Activated B cell treated with CpG ODN at 0.5 μM for 24 hours (primary cell): ENCODE data around the gene EXTL1. TPM values are rescaled to one million over a fixed set of nuclear protein-coding genes. Genes with fewer than 3 reads are reported as not detected.

Source experiments
- ATAC-seq: fragments of 200-7000 bp; cut with Tn5 transposase; one replicate; pipeline ENCODE4 v1.10.0; 2021; ENCODE audit warnings: low read depth, mild to moderate bottlenecking, moderate library complexity
- CTCF ChIA-PET: fragments of 350-600 bp; sonication (Branson Sonifier 250); formaldehyde crosslinking; loops from one replicate; lab custom pipeline; 2021; ENCODE audit warnings: antibody characterized with exemption; lab: Charles Lee
- POLR2A ChIA-PET: fragments of 350-600 bp; sonication (Branson Sonifier 250); formaldehyde crosslinking; loops from one replicate; lab custom pipeline; 2021; ENCODE audit warnings: antibody characterized with exemption; lab: Charles Lee
- DNase-seq: peaks from one replicate; pipeline ENCODE4 v3.0.0; 2022
- H3K27ac Mint-ChIP-seq: one replicate; pipeline ENCODE4 v1.8.0; 2020; ENCODE audit warnings: mixed read lengths
- H3K27me3 Mint-ChIP-seq: one replicate; pipeline ENCODE4 v1.8.0; 2021; ENCODE audit warnings: mixed read lengths
- H3K36me3 Mint-ChIP-seq: one replicate; pipeline ENCODE4 v1.8.0; 2021; ENCODE audit warnings: low read depth, mixed read lengths
- H3K4me1 Mint-ChIP-seq: one replicate; pipeline ENCODE4 v1.8.0; 2021; ENCODE audit warnings: mixed read lengths
- H3K4me3 Mint-ChIP-seq: one replicate; pipeline ENCODE4 v1.8.0; 2020; ENCODE audit warnings: mild to moderate bottlenecking, mixed read lengths
- H3K9me3 Mint-ChIP-seq: one replicate; pipeline ENCODE4 v1.8.0; 2020; ENCODE audit warnings: mixed read lengths
- CTCF ChIP-seq: fragments of 200-600 bp; IDR thresholded peaks from one replicate; pipeline ENCODE4 v1.8.0; 2022; ENCODE audit warnings: antibody characterized with exemption, mild to moderate bottlenecking
- intact Hi-C: fragments of 100-400 bp; cut with micrococcal nuclease; formaldehyde crosslinking; loops from one replicate; pipeline ENCODE4 v1.15.1; 2024
- total RNA-seq: library from RNA; stranded (reverse); gene quantifications from 2 replicates; pipeline ENCODE4 v1.2.3, GENCODE V29; 2022

The EXTL1 gene
- total RNA-seq, 1 donor from 2014 or later, result not detected

- intact Hi-C loops, result no loop called here
- DNase-seq (no peak), ATAC-seq (no peak)
- Mint-ChIP-seq H3K27me3 (peaks cover 4% of the 10 kb centered on the region), H3K36me3 (no peaks in the 10 kb centered on the region), H3K4me1 (no peaks in the 10 kb centered on the region), H3K4me3 (no peak overlapping the region), H3K27ac (no peak overlapping the region), H3K9me3 (no peaks in the 10 kb centered on the region)
- ChIA-PET CTCF (no interaction called here), POLR2A (no interaction called here)
- no peak for TF ChIP-seq CTCF
These were observed 7.4 kb upstream of the EXTL1 start for GRCh38 chr1:26014179-26014578.

GRCh38 chr1:26015358-26015757 lies 6.2 kb upstream of the EXTL1 start:
- ChIA-PET POLR2A (interaction anchor here (0.7 kb wide), 1 partner anchor 914 kb away, joined by 4 read pairs; no protein-coding TSS in a partner anchor), CTCF (no interaction called here)
- no peak for DNase-seq
- Mint-ChIP-seq H3K9me3 (no peaks in the 10 kb centered on the region), H3K27me3 (no peaks in the 10 kb centered on the region), H3K4me3 (no peak overlapping the region), H3K27ac (no peak overlapping the region), H3K4me1 (no peaks in the 10 kb centered on the region), H3K36me3 (no peaks in the 10 kb centered on the region)
- no peak for TF ChIP-seq CTCF
- intact Hi-C loops, result no loop called here
- no peak for ATAC-seq

GRCh38 chr1:26016258-26016952 lies 5.2 kb upstream of the EXTL1 start:
- no peaks in the 10 kb centered on the region for H3K9me3 Mint-ChIP-seq
- DNase-seq (no peak), ATAC-seq (no peak)
- peaks cover 2% of the 10 kb centered on the region for H3K27me3 Mint-ChIP-seq
- ChIA-PET POLR2A (no interaction called here), CTCF (no interaction called here)
- intact Hi-C loops, result no loop called here
- H3K36me3 Mint-ChIP-seq, result no peaks in the 10 kb centered on the region
- H3K27ac Mint-ChIP-seq, result no peak overlapping the region
- no peaks in the 10 kb centered on the region for H3K4me1 Mint-ChIP-seq
- H3K4me3 Mint-ChIP-seq, result no peak overlapping the region
- no peak for TF ChIP-seq CTCF

- no peaks in the 10 kb centered on the region for H3K36me3 Mint-ChIP-seq
- H3K4me3 Mint-ChIP-seq, result no peak overlapping the region
- DNase-seq (no peak), ATAC-seq (no peak)
- H3K27ac Mint-ChIP-seq, result no peak overlapping the region
- no peak for TF ChIP-seq CTCF
- ChIA-PET CTCF (no interaction called here), POLR2A (no interaction called here)
- no peaks in the 10 kb centered on the region for H3K9me3 Mint-ChIP-seq
- intact Hi-C loops, result no loop called here
- no peaks in the 10 kb centered on the region for H3K4me1 Mint-ChIP-seq
- peaks cover 6% of the 10 kb centered on the region for H3K27me3 Mint-ChIP-seq
These were observed 4.5 kb upstream of the EXTL1 start for GRCh38 chr1:26016953-26017545.

- Mint-ChIP-seq H3K27ac (no peak overlapping the region), H3K4me3 (no peak overlapping the region)
- no peak for ATAC-seq
These were observed 4.0 kb upstream of the EXTL1 start for GRCh38 chr1:26017606-26018005.

More at GRCh38 chr1:26017606-26018005, 4.0 kb upstream of the EXTL1 start:
- Mint-ChIP-seq H3K27me3 (peaks cover 6% of the 10 kb centered on the region), H3K4me1 (no peaks in the 10 kb centered on the region), H3K9me3 (no peaks in the 10 kb centered on the region), H3K36me3 (no peaks in the 10 kb centered on the region)
- CTCF ChIA-PET, result interaction anchor here (0.6 kb wide), 1 partner anchor 538 kb away, joined by 3 read pairs; no protein-coding TSS in a partner anchor
- intact Hi-C loops, result no loop called here
- DNase-seq, result no peak
- POLR2A ChIA-PET, result no interaction called here
- TF ChIP-seq CTCF, result no peak
